Heart right ventricle (tissue), 16 donors: ENCODE results near the gene ROPN1. TPM values are rescaled to one million over a fixed set of nuclear protein-coding genes. Genes with fewer than 3 reads are reported as not detected.

Source experiments
- ATAC-seq, 8 donors: fragments of 200-7000 bp; cut with Tn5 transposase; one replicate each; pipeline ENCODE4 v1.9.1; 2020; ENCODE audit warnings: mild to moderate bottlenecking in 8 of 8, moderate library complexity in 8 of 8, moderate number of reproducible peaks in 1 of 8
- DNase-seq, 2 donors: peaks; one replicate each; pipeline ENCODE4 v3.0.0-alpha.2; 2020
- H3K27ac ChIP-seq, 10 donors: fragments of 200-600 bp; sonication (generic) in 2 of 10; one replicate each; pipeline versions ENCODE4 v1.5.0 to v1.8.0; 2020 to 2022; ENCODE audit warnings: mild to moderate bottlenecking in 3 of 10
- H3K27me3 ChIP-seq, 7 donors: fragments of 200-600 bp; one replicate each; pipeline ENCODE4 v1.8.0; 2021 to 2022; ENCODE audit warnings: mild to moderate bottlenecking in 2 of 7
- H3K36me3 ChIP-seq, 9 donors: fragments of 200-600 bp; sonication (generic) in 1 of 9; one replicate each; pipeline versions ENCODE4 v1.5.0 to v1.8.0; 2020 to 2022; ENCODE audit warnings: mild to moderate bottlenecking in 2 of 9
- H3K4me1 ChIP-seq, 9 donors: fragments of 200-600 bp; sonication (generic) in 1 of 9; one replicate each; pipeline versions ENCODE4 v1.5.0 to v1.8.0; 2020 to 2022; ENCODE audit warnings: mild to moderate bottlenecking in 4 of 9
- H3K4me3 ChIP-seq, 10 donors: fragments of 200-600 bp; sonication (generic) in 2 of 10; one replicate each; pipeline versions ENCODE4 v1.5.0 to v1.8.0; 2020 to 2022; ENCODE audit warnings: mild to moderate bottlenecking in 7 of 10, moderate library complexity in 2 of 10
- H3K9me3 ChIP-seq, 11 donors: fragments of 200-600 bp in 10 of 11; sonication (generic) in 2 of 11; one replicate each; pipeline versions ENCODE4 v1.5.0 to v1.8.0; 2013 to 2022; ENCODE audit warnings: mild to moderate bottlenecking in 2 of 11, control low read depth in 1 of 11, moderate library complexity in 1 of 11
- CTCF ChIP-seq, 9 donors: fragments of 200-600 bp; sonication (generic) in 2 of 9; IDR thresholded peaks; one replicate each; pipeline versions ENCODE4 v1.5.0 to v1.8.0; 2021 to 2022; ENCODE audit warnings: antibody characterized with exemption in 9 of 9, mild to moderate bottlenecking in 5 of 9, moderate library complexity in 1 of 9
- WGBS, 2 donors: extraction: QIAGEN DNeasy Blood & Tissue Kit; methylation state at CpG; one replicate each; pipeline ENCODE4 v1.1.7; 2013; ENCODE audit warnings: inconsistent platforms in 1 of 2; 5-methylcytosine and 5-hydroxymethylcytosine counted together
- intact Hi-C, 10 donors: fragments of 100-400 bp; cut with DNase I; formaldehyde crosslinking; loops; one replicate each; pipeline versions ENCODE4 v1.11.1 to v1.14.2; 2022
- polyA plus RNA-seq, 2 donors: library from polyadenylated mRNA; stranded (reverse); fragments of 200-250 nt; gene quantifications; one replicate each; pipeline ENCODE4 v1.2.3, GENCODE V29; 2013
- total RNA-seq, 10 donors: library from RNA; stranded (reverse); fragmentation: NEBNext Ultra II Directional in 3 of 10; extraction: Animal tissue kit (Norgen Biotek cat#: 25700) in 3 of 10; gene quantifications; one replicate each; pipeline versions ENCODE4 v1.2.1 to v1.2.4, GENCODE V29; 2021 to 2023
- donor health status: Arrhythmogenic right ventricular cardiomyopathy.
- donor health status: ischemic (EF 13 %, LVEDD 7.1; RV severe dilation, severe dysfunction).
- donor health status: healthy with polysubstance abuse.
- donor health status: DM: no; HTN: yes; CAD: no.
- donor health status: DM: no; HTN: no; CAD: no.
- donor health status: ischemic (EF 25% LVEDD 6.9; RV normal size, moderate dysfunction).
- donor health status: ischemic (EF 25% LVEDD 5.7; RV mildly dilated, moderate dysfunction).
- donor health status: healthy.
- donor health status: DM: yes; HTN: yes; CAD: no.
- donor health status: Ischemic cardiomyopathy.
- donor health status: ischemic (EF 35%, LVEDD 5.7; RV mildly dilated, moderate dysfunction).
- donor health status: nonischemic (EF 11% LVEDD 7.7; RV severe dilation, severe dysfunction).
- donor health status: DM: yes; HTN: yes; CAD: no.
- donor health status: PGD.
- donor health status: ischemic (EF 29% LVEDD 5.4; RV normal size, mild dysfunction).
- donor health status: nonischemic (EF 23%, LVEDD 6.1; RV moderate dilation, normal function).

ROPN1 gene
- total and polyA plus RNA-seq, 12 donors = 0.28 to 2.0 (median 0.42) TPM; not detected in 5

DNA sequence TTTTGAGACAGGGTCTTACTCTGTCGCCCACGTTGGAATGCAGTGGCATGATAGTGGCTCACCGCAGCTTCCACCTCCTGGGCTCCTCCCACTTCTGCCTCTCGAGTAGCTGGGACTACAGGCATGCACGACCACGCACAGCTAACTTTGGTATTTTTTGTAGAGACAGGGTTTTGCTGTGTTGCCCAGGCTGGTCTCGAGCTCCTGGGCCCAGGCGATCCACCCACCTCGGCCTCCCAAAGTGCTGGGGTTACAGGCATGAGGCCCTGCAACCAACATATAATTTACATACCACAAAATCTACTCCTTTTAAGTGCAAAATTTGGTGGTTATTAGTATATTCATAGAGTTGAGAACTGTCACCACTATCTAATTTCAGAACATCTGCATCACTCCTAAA lies 62.6 kb downstream of the ROPN1 start:
- Histone ChIP-seq H3K4me3 (no peak overlapping the region), H3K4me1 (no peaks in the 10 kb centered on the region), H3K9me3 (peaks cover 0 to 5% (median 0%) of the 10 kb centered on the region in 11 donors), H3K27ac (no peak overlapping the region), H3K36me3 (peaks cover 0 to 69% (median 17%) of the 10 kb centered on the region in 9 donors), H3K27me3 (no peaks in the 10 kb centered on the region)
- TF ChIP-seq CTCF (IDR thresholded peaks at IDR 0.05) = no peak
- intact Hi-C loops = no loop called here
- 96 to 97% methylated on average over 9 of the region's 9 CpGs for WGBS, 2 donors
- DNase-seq (no peak), ATAC-seq (no peak)

DNA sequence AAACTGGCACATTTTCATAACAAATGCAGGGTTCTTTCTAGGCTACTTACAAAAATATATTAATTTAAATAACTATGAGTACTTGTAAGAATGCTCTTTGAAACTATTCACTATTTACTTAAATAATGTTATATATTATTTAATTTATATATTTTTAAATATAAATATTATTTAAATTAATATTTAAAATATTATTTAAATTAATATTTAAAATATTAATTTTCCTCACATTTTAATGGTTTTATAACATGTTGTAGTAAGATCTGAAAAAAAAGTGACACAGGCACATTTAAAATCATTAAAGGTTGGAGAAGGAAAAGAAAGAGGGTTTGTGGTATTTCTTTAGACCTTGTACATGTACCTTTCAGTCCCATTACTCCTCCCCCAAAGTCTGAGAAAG lies 65.5 kb downstream of the ROPN1 start:
- H3K27me3 ChIP-seq = no peaks in the 10 kb centered on the region
- H3K4me1 ChIP-seq = no peaks in the 10 kb centered on the region
- DNase-seq = no peak
- TF ChIP-seq CTCF (IDR thresholded peaks at IDR 0.05) = no peak
- H3K9me3 ChIP-seq = peaks cover 0 to 30% (median 4%) of the 10 kb centered on the region in 11 donors
- H3K36me3 ChIP-seq = peaks cover 0 to 74% (median 12%) of the 10 kb centered on the region in 9 donors
- ATAC-seq = no peak
- intact Hi-C loops = no loop called here
- no peak overlapping the region for H3K4me3 ChIP-seq
- no peak overlapping the region for H3K27ac ChIP-seq

DNA sequence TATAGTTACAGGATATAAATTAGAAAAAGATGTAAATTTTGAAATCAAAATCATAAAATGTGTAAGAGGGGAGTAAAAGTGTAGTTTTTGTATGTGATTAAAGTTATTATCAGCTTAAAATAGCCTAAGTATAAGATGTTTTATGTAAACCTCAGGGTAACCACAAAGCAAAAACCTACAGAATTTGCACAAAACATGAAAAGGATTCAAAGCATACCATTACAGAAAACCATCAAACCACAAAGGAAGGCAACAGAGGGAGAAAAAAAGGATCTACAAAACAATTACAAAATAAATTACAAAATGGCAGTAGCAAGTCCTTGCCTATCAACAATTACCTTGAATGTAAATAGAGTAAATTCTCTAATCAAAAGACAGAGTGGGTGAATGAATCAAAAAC lies 71.1 kb downstream of the ROPN1 start:
- peaks cover 0 to 66% (median 5%) of the 10 kb centered on the region in 9 donors for H3K36me3 ChIP-seq
- peaks cover 0 to 49% (median 17%) of the 10 kb centered on the region in 11 donors for H3K9me3 ChIP-seq
- no peaks in the 10 kb centered on the region for H3K27me3 ChIP-seq
- no peaks in the 10 kb centered on the region for H3K4me1 ChIP-seq
- H3K4me3 ChIP-seq = no peak overlapping the region
- ATAC-seq = no peak
- no peak for DNase-seq
- no peak overlapping the region for H3K27ac ChIP-seq
- no peak for TF ChIP-seq CTCF (IDR thresholded peaks at IDR 0.05)
- intact Hi-C loops = no loop called here

DNA sequence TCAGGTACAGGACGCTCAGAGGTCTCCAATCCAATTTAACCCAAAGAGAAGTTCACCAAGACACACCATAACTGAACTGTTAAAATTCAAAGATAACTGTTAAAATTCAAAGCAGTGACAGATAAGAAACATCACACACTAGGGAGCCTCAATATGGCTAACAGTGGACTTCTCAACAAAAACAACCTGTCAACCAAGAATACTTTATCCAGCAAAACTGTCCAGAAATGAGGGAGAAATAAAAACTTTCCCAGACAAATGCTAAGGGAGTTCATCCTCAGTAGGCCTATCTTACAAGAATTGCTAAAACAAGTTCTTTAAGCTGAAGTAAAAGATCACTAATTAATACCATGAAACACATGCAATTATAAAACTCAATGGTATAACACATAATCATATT lies 71.5 kb downstream of the ROPN1 start:
- 98 to 100% methylated on average over 1 of the region's 1 CpG for WGBS, 2 donors
- TF ChIP-seq CTCF (IDR thresholded peaks at IDR 0.05) = no peak
- Histone ChIP-seq H3K27ac (no peak overlapping the region), H3K4me1 (no peaks in the 10 kb centered on the region), H3K36me3 (peaks cover 0 to 66% (median 7%) of the 10 kb centered on the region in 9 donors), H3K27me3 (no peaks in the 10 kb centered on the region), H3K9me3 (peaks cover 0 to 49% (median 17%) of the 10 kb centered on the region in 11 donors), H3K4me3 (no peak overlapping the region)
- no peak for DNase-seq
- intact Hi-C loops = no loop called here
- ATAC-seq = no peak
